PFSK-1 (cell line): ENCODE data around the gene G3BP2.

ENCODE experiments used
- FOXP2 ChIP-seq: optimal IDR thresholded peaks from 2 replicates; pipeline ENCODE3; 2011; ENCODE audit warnings: borderline replicate concordance, control low read depth, inconsistent platforms; ENCODE audit not compliant: insufficient read depth; ENCODE audit errors: extremely low read length, extremely low read depth
- POLR2AphosphoS5 ChIP-seq: IDR thresholded peaks from 2 replicates; pipeline ENCODE4 v1.6.1; 2012; ENCODE audit warnings: low read depth, mild to moderate bottlenecking, control low read depth, low read length, moderate library complexity
- SIN3A ChIP-seq: IDR thresholded peaks from 2 replicates; pipeline ENCODE4 v1.6.1; 2012; ENCODE audit warnings: mild to moderate bottlenecking, low read length, moderate library complexity, borderline replicate concordance; ENCODE audit not compliant: insufficient read depth
- TAF1 ChIP-seq: IDR thresholded peaks from 2 replicates; pipeline ENCODE4 v1.6.1; 2012; ENCODE audit warnings: low read length, control low read depth, borderline replicate concordance; ENCODE audit not compliant: insufficient read depth
- TF ChIP-seq, protein P1 (sequence below), 2 experiments: IDR thresholded peaks; 2 replicates each; pipeline versions ENCODE4 v1.6.1 to v1.8.0; 2011 to 2012; ENCODE audit warnings: low read depth in 2 of 2, low read length in 2 of 2, control low read depth in 1 of 2, inconsistent platforms in 1 of 2, mild to moderate bottlenecking in 1 of 2, moderate library complexity in 1 of 2; ENCODE audit not compliant: insufficient read depth in 1 of 2

G3BP2 gene

GRCh38 chr4:75644095-75644494 is 29.1 kb downstream of the G3BP2 start:
- TF ChIP-seq POLR2AphosphoS5 (no peak), TAF1 (no peak), FOXP2 (no peak), SIN3A (no peak)
- TF ChIP-seq, protein P1, sequence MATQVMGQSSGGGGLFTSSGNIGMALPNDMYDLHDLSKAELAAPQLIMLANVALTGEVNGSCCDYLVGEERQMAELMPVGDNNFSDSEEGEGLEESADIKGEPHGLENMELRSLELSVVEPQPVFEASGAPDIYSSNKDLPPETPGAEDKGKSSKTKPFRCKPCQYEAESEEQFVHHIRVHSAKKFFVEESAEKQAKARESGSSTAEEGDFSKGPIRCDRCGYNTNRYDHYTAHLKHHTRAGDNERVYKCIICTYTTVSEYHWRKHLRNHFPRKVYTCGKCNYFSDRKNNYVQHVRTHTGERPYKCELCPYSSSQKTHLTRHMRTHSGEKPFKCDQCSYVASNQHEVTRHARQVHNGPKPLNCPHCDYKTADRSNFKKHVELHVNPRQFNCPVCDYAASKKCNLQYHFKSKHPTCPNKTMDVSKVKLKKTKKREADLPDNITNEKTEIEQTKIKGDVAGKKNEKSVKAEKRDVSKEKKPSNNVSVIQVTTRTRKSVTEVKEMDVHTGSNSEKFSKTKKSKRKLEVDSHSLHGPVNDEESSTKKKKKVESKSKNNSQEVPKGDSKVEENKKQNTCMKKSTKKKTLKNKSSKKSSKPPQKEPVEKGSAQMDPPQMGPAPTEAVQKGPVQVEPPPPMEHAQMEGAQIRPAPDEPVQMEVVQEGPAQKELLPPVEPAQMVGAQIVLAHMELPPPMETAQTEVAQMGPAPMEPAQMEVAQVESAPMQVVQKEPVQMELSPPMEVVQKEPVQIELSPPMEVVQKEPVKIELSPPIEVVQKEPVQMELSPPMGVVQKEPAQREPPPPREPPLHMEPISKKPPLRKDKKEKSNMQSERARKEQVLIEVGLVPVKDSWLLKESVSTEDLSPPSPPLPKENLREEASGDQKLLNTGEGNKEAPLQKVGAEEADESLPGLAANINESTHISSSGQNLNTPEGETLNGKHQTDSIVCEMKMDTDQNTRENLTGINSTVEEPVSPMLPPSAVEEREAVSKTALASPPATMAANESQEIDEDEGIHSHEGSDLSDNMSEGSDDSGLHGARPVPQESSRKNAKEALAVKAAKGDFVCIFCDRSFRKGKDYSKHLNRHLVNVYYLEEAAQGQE (IDR thresholded peaks at IDR 0.05; ENCODE audit: insufficient read depth in 1 of 2, low read depth in 2 of 2, low read length in 2 of 2) = no peak

- TF ChIP-seq SIN3A (no peak), FOXP2 (no peak), POLR2AphosphoS5 (no peak), TAF1 (no peak)
- TF ChIP-seq, protein P1 (IDR thresholded peaks at IDR 0.05; ENCODE audit: insufficient read depth in 1 of 2, low read depth in 2 of 2, low read length in 2 of 2) = no peak
Observed at GRCh38 chr4:75643651-75644050, 29.6 kb downstream of the G3BP2 start.

DNA sequence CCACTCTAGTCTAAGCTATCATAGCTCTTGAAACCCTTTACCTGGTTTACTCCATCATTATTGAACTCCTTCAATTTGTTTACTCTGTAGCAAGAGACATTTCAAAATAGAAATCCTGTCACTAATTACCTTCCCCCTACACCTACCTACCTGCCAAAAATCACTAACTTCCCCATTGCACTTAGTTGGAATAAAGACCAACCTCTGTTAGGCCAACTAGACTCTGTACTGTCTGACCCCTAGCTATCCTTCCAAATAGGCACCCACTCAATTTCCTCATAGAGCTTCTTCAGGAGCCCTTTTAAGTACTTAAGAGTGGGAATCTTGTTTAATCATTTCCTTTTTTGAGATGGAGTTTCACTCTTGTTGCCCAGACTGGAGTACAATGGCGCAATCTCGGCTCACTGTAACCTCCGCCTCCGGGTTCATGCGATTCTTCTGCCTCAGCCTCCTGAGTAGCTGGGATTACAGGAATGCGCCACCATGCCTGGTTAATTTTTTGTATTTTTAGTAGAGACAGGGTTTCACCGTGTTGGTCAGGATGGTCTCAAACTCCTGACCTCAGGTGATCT is 34.0 kb downstream of the G3BP2 start:
- TF ChIP-seq TAF1 (no peak), FOXP2 (no peak), POLR2AphosphoS5 (no peak), SIN3A (no peak)
- TF ChIP-seq, protein P1 (IDR thresholded peaks at IDR 0.05; ENCODE audit: insufficient read depth in 1 of 2, low read depth in 2 of 2, low read length in 2 of 2) = no peak

GRCh38 chr4:75637827-75638226 is 35.4 kb downstream of the G3BP2 start:
- no peak for TF ChIP-seq FOXP2
- no peak for TF ChIP-seq POLR2AphosphoS5
- TF ChIP-seq, protein P1 (IDR thresholded peaks at IDR 0.05; ENCODE audit: insufficient read depth in 1 of 2, low read depth in 2 of 2, low read length in 2 of 2) = no peak
- TF ChIP-seq SIN3A = no peak
- TF ChIP-seq TAF1 = no peak

- TF ChIP-seq SIN3A = no peak
- no peak for TF ChIP-seq TAF1
- no peak for TF ChIP-seq POLR2AphosphoS5
- TF ChIP-seq, protein P1 (IDR thresholded peaks at IDR 0.05; ENCODE audit: insufficient read depth in 1 of 2, low read depth in 2 of 2, low read length in 2 of 2) = no peak
- TF ChIP-seq FOXP2 = no peak
Observed at GRCh38 chr4:75637176-75637575, 36.0 kb downstream of the G3BP2 start.
